ENCODE results near the gene TEF.

GRCh38 chr22:41411021-41411851, 29.5 kb downstream of the TEF start:
- no peak for TF ChIP-seq CTCF (IDR thresholded peaks at IDR 0.05)
- no peak for TF ChIP-seq ZFX (IDR thresholded peaks at IDR 0.05; ENCODE audit: borderline replicate concordance)

All from 22Rv1 (cell line).